ENCODE data around the gene KRT33B. TPM values are rescaled to one million over a fixed set of nuclear protein-coding genes. Genes with fewer than 3 reads are reported as not detected.

KRT33B gene
- total RNA-seq, 1 donor from 2014 or later, result not detected

DNA sequence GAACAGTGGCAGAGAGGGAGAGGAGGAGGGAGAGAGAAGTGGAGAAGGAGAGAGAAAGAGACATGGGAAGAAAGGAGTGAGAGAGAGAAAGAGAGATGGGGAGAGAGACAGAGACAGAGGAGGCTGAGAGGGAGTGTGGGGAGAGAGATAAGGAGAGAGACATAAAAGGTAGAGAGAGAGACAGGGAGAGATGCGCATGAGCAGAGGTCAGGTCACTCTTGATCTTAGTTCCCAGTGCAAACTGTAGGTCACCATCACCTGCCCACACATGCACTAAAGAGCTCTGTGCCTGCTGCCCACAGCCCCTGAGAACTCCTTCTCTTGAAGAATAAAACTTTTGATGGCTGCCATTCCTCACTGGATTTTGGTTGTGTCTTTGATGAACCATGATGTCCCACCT, 33.9 kb downstream of the KRT33B start:
- intact Hi-C loops (cut with DNase I), result no loop called here
- Histone ChIP-seq H3K4me1 (peaks cover 24% of the 10 kb centered on the region), H3K27ac (no peak overlapping the region), H3K27me3 (ENCODE audit: low read depth) (no peaks in the 10 kb centered on the region), H3K36me3 (no peaks in the 10 kb centered on the region), H3K4me3 (no peak overlapping the region), H3K9me3 (no peaks in the 10 kb centered on the region)
- no peak for ATAC-seq
- DNase-seq, result no peak
- no peak for TF ChIP-seq CTCF (IDR thresholded peaks at IDR 0.05)

DNA sequence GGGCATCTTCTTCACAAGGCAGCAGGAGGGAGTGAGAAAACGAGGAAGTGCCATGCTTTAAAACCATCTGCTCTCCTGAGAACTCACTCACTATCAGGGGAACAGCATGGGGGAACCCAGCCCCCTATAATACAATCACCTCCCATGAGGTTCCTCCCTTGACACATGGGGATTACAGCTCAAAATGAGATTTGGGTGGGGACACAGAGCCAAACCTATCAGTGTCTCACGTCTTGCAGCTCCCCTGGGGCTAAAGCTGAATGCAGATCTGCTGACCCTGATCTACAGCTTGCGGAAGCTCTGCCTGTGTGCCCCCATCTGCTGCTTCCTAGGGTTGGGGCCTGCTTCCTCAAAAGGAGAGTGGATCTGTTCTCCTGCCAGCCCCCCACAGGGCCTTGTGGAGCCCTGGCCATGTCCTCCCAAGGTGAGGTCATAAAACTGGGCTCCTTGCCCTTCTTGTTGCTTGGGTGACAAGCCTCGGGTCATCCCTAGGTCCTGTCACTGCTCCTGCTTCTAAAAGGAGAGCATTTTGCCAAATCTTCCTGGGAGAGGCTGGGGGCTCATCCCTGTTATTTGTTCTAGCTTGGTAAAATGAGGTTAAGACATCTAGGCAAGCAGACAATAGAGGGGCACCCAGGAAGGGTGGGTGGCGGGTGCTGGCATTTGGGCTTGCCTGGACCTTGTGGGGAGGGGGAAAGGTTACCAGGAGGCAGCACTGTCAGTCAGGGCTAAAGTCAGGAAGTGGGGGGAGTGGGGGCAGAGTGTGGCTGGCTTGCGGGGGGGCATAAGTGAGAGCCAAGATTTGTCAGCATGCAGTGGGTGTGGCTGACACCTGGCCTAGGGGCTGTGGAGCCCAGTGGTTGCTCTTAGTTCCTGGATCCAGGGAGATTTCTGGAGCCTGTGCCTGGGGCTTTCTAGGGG, 35.0 kb downstream of the KRT33B start:
- no peak for TF ChIP-seq CTCF (IDR thresholded peaks at IDR 0.05)
- no peaks in the 10 kb centered on the region for H3K27me3 ChIP-seq (ENCODE audit: low read depth)
- peaks cover 13% of the 10 kb centered on the region for H3K4me1 ChIP-seq
- H3K4me3 ChIP-seq, result no peak overlapping the region
- no peak overlapping the region for H3K27ac ChIP-seq
- no peaks in the 10 kb centered on the region for H3K36me3 ChIP-seq
- DNase-seq, result no peak
- intact Hi-C loops (cut with DNase I), result no loop called here
- ATAC-seq, result no peak
- H3K9me3 ChIP-seq, result no peaks in the 10 kb centered on the region

DNA sequence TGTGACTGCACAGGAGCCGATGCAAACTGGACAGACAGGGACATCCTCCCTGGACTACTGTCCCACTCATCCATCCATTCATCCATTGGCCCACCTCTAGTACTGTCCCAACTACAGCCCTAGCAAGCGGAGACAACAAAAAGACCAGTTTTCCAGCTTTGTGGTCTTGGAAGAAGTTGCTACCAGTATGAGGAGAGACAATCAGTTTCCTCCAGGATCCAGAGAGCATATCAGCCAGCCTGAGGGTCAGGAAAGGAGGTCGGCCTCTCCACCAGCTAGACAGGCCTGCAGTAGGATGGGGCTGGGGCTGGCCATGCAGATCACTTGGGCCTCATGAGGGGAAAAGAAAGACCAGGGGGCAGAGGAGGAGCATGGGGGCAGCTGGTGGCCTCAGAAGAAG, 35.8 kb downstream of the KRT33B start:
- ATAC-seq, result no peak
- intact Hi-C loops (cut with DNase I), result no loop called here
- Histone ChIP-seq H3K36me3 (no peaks in the 10 kb centered on the region), H3K27ac (no peak overlapping the region), H3K9me3 (no peaks in the 10 kb centered on the region), H3K27me3 (ENCODE audit: low read depth) (no peaks in the 10 kb centered on the region), H3K4me3 (no peak overlapping the region), H3K4me1 (peaks cover 5% of the 10 kb centered on the region)
- no peak for TF ChIP-seq CTCF (IDR thresholded peaks at IDR 0.05)
- DNase-seq, result no peak

DNA sequence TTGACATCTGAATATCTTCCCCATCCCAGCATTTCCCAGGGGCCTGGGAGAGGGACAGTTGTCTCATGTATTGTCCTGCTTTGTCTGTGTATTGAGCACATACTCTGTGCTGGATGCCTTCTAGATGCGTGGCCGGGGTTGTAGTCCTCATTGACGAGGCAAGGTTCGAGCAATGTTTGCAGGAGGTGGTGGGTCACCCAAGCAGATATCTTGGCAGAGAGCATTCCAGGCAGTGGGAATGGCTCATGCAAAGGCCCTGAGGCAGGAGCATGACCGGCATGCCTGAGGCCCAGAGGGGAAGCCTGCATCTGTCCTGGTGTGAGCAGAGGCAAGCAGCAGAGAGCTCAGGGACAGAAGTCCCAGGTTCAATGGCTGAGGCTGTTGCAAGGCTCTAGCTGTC, 36.5 kb downstream of the KRT33B start:
- Histone ChIP-seq H3K36me3 (no peaks in the 10 kb centered on the region), H3K27me3 (ENCODE audit: low read depth) (no peaks in the 10 kb centered on the region), H3K4me3 (no peak overlapping the region), H3K27ac (no peak overlapping the region), H3K9me3 (no peaks in the 10 kb centered on the region), H3K4me1 (no peaks in the 10 kb centered on the region)
- no peak for ATAC-seq
- DNase-seq, result no peak
- no peak for TF ChIP-seq CTCF (IDR thresholded peaks at IDR 0.05)
- intact Hi-C loops (cut with DNase I), result no loop called here

DNA sequence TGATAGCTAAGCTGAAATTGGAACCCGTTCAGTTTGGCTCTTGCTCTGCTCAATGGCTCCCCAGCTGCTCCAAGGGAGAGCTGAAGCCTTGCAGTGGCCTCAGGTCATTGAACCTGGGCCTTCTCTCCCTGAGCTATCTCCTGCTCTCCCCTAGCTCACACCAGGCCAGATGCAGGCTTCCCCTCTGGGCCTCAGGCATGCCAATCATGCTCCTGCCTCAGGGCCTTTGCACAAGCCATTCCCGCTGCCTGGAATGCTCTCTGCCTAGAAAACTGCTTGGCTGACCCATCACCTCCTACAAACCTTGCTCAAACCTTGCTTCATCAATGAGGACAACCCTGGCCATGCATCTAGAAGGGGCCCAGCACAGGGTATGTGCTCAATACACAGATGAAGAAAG, 37.4 kb downstream of the KRT33B start:
- intact Hi-C loops (cut with DNase I), result no loop called here
- H3K27me3 ChIP-seq (ENCODE audit: low read depth), result no peaks in the 10 kb centered on the region
- no peak for TF ChIP-seq CTCF (IDR thresholded peaks at IDR 0.05)

More for the DNA sequence above, 37.4 kb downstream of the KRT33B start:
- ATAC-seq (no peak), DNase-seq (no peak)
- Histone ChIP-seq H3K36me3 (no peaks in the 10 kb centered on the region), H3K9me3 (no peaks in the 10 kb centered on the region), H3K4me1 (no peaks in the 10 kb centered on the region), H3K27ac (no peak overlapping the region), H3K4me3 (no peak overlapping the region)
